Spinal cord (tissue), 10 donors: ENCODE measurements around the gene GABARAPL2. TPM values are rescaled to one million over a fixed set of nuclear protein-coding genes. Genes with fewer than 3 reads are reported as not detected.

Experiments used
- DNase-seq, 6 donors: peaks; one replicate each; pipeline versions ENCODE4 v3.0.0 to v3.0.0-alpha.2; 2013 to 2015; ENCODE audit warnings: low spot score in 6 of 6, low read depth in 4 of 6
- H3K27ac ChIP-seq: one replicate; pipeline ENCODE4 v1.5.1; 2013; ENCODE audit warnings: low read depth, low read length, control low read depth
- H3K27me3 ChIP-seq: one replicate; pipeline ENCODE4 v1.6.1; 2013; ENCODE audit warnings: low read length; ENCODE audit not compliant: control insufficient read depth, insufficient read depth
- H3K36me3 ChIP-seq: one replicate; pipeline ENCODE4 v1.6.1; 2013; ENCODE audit warnings: low read length; ENCODE audit not compliant: control insufficient read depth, insufficient read depth
- H3K4me1 ChIP-seq: one replicate; pipeline ENCODE4 v1.6.1; 2013; ENCODE audit warnings: low read length; ENCODE audit not compliant: control insufficient read depth, insufficient read depth
- H3K4me3 ChIP-seq: one replicate; pipeline ENCODE4 v1.5.1; 2013; ENCODE audit warnings: low read depth, low read length, control low read depth
- H3K9me3 ChIP-seq: one replicate; pipeline ENCODE4 v1.6.1; 2013; ENCODE audit warnings: low read length; ENCODE audit not compliant: control insufficient read depth, insufficient read depth
- WGBS: methylation state at CpG from one replicate; pipeline ENCODE4 v1.1.5; 2013; ENCODE audit warnings: missing lambda C conversion rate; ENCODE audit not compliant: insufficient coverage; 5-methylcytosine and 5-hydroxymethylcytosine counted together
- long read RNA-seq, 4 donors: transcript quantifications; one replicate each; lab custom pipeline, GENCODE V29; 2026
- polyA plus RNA-seq, 2 donors: library from polyadenylated mRNA; unstranded; fragments of 120-200 nt; gene quantifications; one replicate each; pipeline ENCODE4 v1.2.1, GENCODE V29; 2013; ENCODE audit not compliant: insufficient read length in 2 of 2
- total RNA-seq, 2 donors: library from RNA; depleted of rRNA in 1 of 2; stranded (reverse); fragments of 120-200 nt in 1 of 2; fragments of >200 nt in 1 of 2; gene quantifications; one replicate each; pipeline versions ENCODE4 v1.2.3 to v1.2.4, GENCODE V29; 2013 to 2014
- donor health status: healthy.

The GABARAPL2 gene
- 100 to 1,000 TPM; 208 to 262 TPM for total RNA-seq
- 100 to 1,000 TPM; 352 to 407 TPM for polyA plus RNA-seq
- long read RNA-seq, donor 1, transcript GABARAPL2-204 (1 exons, 2,274 nt): major isoform, 625 of 980 reads
- long read RNA-seq, donor 1, transcript GABARAPL2-203 (3 exons, 571 nt): minor isoform, 5 of 980 reads
- long read RNA-seq, donor 1, transcript GABARAPL2-202 (3 exons, 791 nt): minor isoform, 9 of 980 reads
- long read RNA-seq, donor 1, transcript GABARAPL2-201 (4 exons, 1,002 nt): minor isoform, 318 of 980 reads
- long read RNA-seq, donor 1, partial matches to known transcripts: 23 of 980 reads
- long read RNA-seq, donor 1, other reads (novel, unspliced or antisense): 0 of 980 reads
- long read RNA-seq, donor 2, transcript GABARAPL2-201 (4 exons, 1,002 nt): major isoform, 144 of 264 reads
- long read RNA-seq, donor 2, transcript GABARAPL2-204 (1 exons, 2,274 nt): minor isoform, 104 of 264 reads
- long read RNA-seq, donor 2, partial matches to known transcripts: 13 of 264 reads
- long read RNA-seq, donor 2, other reads (novel, unspliced or antisense): 0 of 264 reads
- long read RNA-seq, donor 3, transcript GABARAPL2-201 (4 exons, 1,002 nt): major isoform, 158 of 303 reads
- long read RNA-seq, donor 3, transcript GABARAPL2-202 (3 exons, 791 nt): minor isoform, 7 of 303 reads
- long read RNA-seq, donor 3, transcript GABARAPL2-204 (1 exons, 2,274 nt): minor isoform, 131 of 303 reads
- long read RNA-seq, donor 3, partial matches to known transcripts: 5 of 303 reads
- long read RNA-seq, donor 3, other reads (novel, unspliced or antisense): 0 of 303 reads
- long read RNA-seq, donor 4, transcript GABARAPL2-203 (3 exons, 571 nt): minor isoform, 9 of 406 reads
- long read RNA-seq, donor 4, transcript GABARAPL2-201 (4 exons, 1,002 nt): minor isoform, 151 of 406 reads
- long read RNA-seq, donor 4, transcript GABARAPL2-204 (1 exons, 2,274 nt): major isoform, 224 of 406 reads
- long read RNA-seq, donor 4, partial matches to known transcripts: 22 of 406 reads
- long read RNA-seq, donor 4, other reads (novel, unspliced or antisense): 0 of 406 reads

GRCh38 chr16:75566040-75566757 is at the start of gene GABARAPL2:
Gene GABARAPL2 (plus strand): TSS chr16:75566379. CDS start chr16:75566487, 108 bp downstream.
- no peaks in the 10 kb centered on the region for H3K27me3 ChIP-seq
- H3K36me3 ChIP-seq: peaks cover 27% of the 10 kb centered on the region
- peaks cover 29% of the 10 kb centered on the region for H3K4me1 ChIP-seq
- no peaks in the 10 kb centered on the region for H3K9me3 ChIP-seq
- peak in 5 of 6 donors; percentile 84 to 97 (median 87) for DNase-seq
- peak within 1 kb of the TSS; percentile 89 for H3K27ac ChIP-seq
- peak within 1 kb of the TSS; percentile 97 for H3K4me3 ChIP-seq
- WGBS: under 1% methylated on average over 69 of the region's 69 CpGs

GRCh38 chr16:75519175-75519574 is 47.0 kb upstream of the GABARAPL2 start:
- H3K36me3 ChIP-seq: no peaks in the 10 kb centered on the region

GRCh38 chr16:75526032-75526790 is 40.0 kb upstream of the GABARAPL2 start:
- Histone ChIP-seq H3K27me3 (no peaks in the 10 kb centered on the region), H3K9me3 (no peaks in the 10 kb centered on the region), H3K36me3 (peaks cover 29% of the 10 kb centered on the region), H3K4me3 (no peak overlapping the region), H3K27ac (no peak overlapping the region), H3K4me1 (no peaks in the 10 kb centered on the region)
- WGBS: 62% methylated on average over 3 of the region's 5 CpGs
- DNase-seq: no peak

More at GRCh38 chr16:75519175-75519574, 47.0 kb upstream of the GABARAPL2 start:
- 93% methylated on average over 3 of the region's 6 CpGs for WGBS
- no peaks in the 10 kb centered on the region for H3K9me3 ChIP-seq
- no peaks in the 10 kb centered on the region for H3K27me3 ChIP-seq
- DNase-seq: no peak
- peaks cover 12% of the 10 kb centered on the region for H3K4me1 ChIP-seq
- no peak overlapping the region for H3K27ac ChIP-seq
- H3K4me3 ChIP-seq: no peak overlapping the region

GRCh38 chr16:75527825-75528299 is 38.3 kb upstream of the GABARAPL2 start:
- H3K4me1 ChIP-seq: no peaks in the 10 kb centered on the region
- H3K4me3 ChIP-seq: no peak overlapping the region
- WGBS: 100% methylated on average over 1 of the region's 5 CpGs
- no peaks in the 10 kb centered on the region for H3K9me3 ChIP-seq
- no peak overlapping the region for H3K27ac ChIP-seq
- peaks cover 38% of the 10 kb centered on the region for H3K36me3 ChIP-seq
- no peak for DNase-seq
- H3K27me3 ChIP-seq: no peaks in the 10 kb centered on the region

- no peak overlapping the region for H3K4me3 ChIP-seq
- 95% methylated on average over 81 of the region's 81 CpGs for WGBS
These were observed 36.9 kb upstream of the GABARAPL2 start for GRCh38 chr16:75529056-75529905.

GRCh38 chr16:75529959-75530358 is 36.2 kb upstream of the GABARAPL2 start:
- peaks cover 44% of the 10 kb centered on the region for H3K36me3 ChIP-seq
- no peak overlapping the region for H3K27ac ChIP-seq
- H3K27me3 ChIP-seq: no peaks in the 10 kb centered on the region
- H3K4me3 ChIP-seq: no peak overlapping the region
- H3K4me1 ChIP-seq: no peaks in the 10 kb centered on the region
- no peak for DNase-seq
- 98% methylated on average over 29 of the region's 29 CpGs for WGBS
- no peaks in the 10 kb centered on the region for H3K9me3 ChIP-seq

More at GRCh38 chr16:75529056-75529905, 36.9 kb upstream of the GABARAPL2 start:
- no peaks in the 10 kb centered on the region for H3K27me3 ChIP-seq
- H3K27ac ChIP-seq: no peak overlapping the region
- DNase-seq: no peak
- peaks cover 42% of the 10 kb centered on the region for H3K36me3 ChIP-seq
- no peaks in the 10 kb centered on the region for H3K4me1 ChIP-seq
- H3K9me3 ChIP-seq: no peaks in the 10 kb centered on the region

GRCh38 chr16:75532142-75532765 is 33.9 kb upstream of the GABARAPL2 start:
- Histone ChIP-seq H3K36me3 (peaks cover 55% of the 10 kb centered on the region), H3K4me3 (no peak overlapping the region), H3K4me1 (no peaks in the 10 kb centered on the region), H3K27ac (no peak overlapping the region), H3K9me3 (no peaks in the 10 kb centered on the region), H3K27me3 (no peaks in the 10 kb centered on the region)
- DNase-seq: no peak
- 88% methylated on average over 5 of the region's 8 CpGs for WGBS

- no peaks in the 10 kb centered on the region for H3K4me1 ChIP-seq
- H3K27ac ChIP-seq: no peak overlapping the region
- no peaks in the 10 kb centered on the region for H3K27me3 ChIP-seq
- no peak for DNase-seq
- no peak overlapping the region for H3K4me3 ChIP-seq
- WGBS: 94% methylated on average over 2 of the region's 2 CpGs
- H3K9me3 ChIP-seq: no peaks in the 10 kb centered on the region
- peaks cover 55% of the 10 kb centered on the region for H3K36me3 ChIP-seq
These were observed 33.4 kb upstream of the GABARAPL2 start for GRCh38 chr16:75532791-75533190.
